ENCODE data around the gene AP1B1.

AP1B1 gene

DNA sequence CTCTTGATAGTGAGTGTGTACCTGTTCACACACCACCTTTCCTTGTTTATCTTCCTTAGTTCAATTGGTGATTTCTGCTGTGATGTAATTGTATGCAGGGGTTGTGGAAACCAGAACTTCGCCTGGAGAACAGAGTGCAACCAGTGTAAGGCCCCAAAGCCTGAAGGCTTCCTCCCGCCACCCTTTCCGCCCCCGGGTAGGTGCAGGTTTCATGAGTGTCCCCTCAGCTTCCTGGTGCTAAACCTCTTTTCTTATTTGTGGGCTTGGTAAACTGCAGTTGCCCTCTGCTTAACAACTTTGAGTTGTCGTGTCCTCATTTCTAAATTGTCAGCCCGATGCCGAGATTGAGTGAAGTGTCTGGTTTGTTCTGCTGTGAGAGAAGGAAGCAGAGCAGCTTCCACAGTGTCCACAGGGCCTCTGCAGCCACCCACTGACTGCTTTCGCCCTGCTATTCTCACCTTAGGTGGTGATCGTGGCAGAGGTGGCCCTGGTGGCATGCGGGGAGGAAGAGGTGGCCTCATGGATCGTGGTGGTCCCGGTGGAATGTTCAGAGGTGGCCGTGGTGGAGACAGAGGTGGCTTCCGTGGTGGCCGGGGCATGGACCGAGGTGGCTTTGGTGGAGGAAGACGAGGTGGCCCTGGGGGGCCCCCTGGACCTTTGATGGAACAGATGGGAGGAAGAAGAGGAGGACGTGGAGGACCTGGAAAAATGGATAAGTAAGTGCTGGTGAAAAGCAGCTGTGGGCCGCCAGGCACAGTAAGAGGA is 89.1 kb downstream of the AP1B1 start:
- no peak for DNase-seq (ENCODE audit: low read depth)

DNA sequence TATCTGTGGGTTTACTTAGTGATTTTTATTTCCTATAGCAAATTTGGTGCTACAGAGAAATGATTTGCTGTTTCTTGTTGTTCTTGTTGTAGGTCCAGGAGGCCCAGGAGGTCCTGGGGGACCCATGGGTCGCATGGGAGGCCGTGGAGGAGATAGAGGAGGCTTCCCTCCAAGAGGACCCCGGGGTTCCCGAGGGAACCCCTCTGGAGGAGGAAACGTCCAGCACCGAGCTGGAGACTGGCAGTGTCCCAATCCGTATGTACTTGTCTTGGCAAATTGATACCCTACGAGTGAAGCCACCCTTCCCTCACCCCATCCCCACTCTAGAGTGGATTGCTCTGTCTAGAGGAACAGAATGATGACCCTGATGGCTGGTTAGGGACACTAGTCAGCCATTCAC is 89.7 kb downstream of the AP1B1 start:
- no peak for DNase-seq (ENCODE audit: low read depth)

DNA sequence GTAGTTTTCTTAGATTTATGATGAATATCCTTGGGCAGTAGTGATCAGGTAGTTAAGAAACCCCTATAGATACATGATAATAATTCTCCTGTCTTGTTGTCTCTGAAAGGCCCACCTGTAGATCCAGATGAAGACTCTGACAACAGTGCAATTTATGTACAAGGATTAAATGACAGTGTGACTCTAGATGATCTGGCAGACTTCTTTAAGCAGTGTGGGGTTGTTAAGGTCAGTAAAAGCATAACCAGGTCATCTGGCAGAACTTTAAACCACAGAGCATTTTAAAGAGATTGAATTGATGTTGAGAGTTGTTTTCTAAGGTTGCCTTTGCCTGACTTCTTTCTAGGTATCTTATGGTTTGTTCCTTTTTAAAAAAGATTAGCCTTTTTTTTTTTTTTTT is 96.0 kb downstream of the AP1B1 start:
- no peak for DNase-seq (ENCODE audit: low read depth)

DNA sequence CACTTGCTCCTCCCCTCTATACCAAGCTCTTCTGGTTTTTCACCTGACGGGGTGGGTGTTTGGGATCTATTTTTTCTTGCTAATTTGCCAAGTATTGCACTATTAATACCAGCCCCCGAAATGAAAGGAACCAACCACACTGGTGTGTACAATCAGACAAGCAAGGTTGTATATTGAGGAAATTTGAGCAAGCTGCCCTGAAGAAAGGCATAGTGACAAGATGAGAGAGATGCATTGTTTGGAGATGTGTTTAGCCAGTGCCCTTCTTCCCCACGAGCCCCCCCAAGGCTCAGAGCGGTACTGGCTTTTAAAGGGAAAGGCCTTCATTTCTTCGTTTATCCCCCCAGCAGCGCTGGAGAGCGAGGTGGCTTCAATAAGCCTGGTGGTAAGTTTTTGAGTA is 97.2 kb downstream of the AP1B1 start:
- DNase-seq (ENCODE audit: low read depth) = no peak

DNA sequence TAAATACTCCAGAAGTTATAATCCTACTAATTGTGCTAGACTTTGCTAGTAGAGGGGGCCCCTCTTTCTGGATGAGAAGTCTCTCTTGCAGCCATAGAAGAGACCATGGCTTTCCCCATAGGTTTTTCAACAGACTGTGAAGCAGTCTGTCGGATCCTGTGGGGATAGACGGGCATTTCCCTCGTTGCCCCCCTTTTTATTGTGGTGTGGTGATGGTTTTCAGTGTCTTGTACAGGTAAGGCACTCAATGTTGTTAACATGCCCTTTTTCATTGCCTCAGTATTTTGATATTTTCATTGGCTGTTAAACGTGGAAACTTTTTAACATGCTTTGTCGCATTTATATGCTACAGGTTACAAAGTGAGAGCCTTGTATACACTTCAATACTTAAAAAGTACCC is 98.3 kb downstream of the AP1B1 start:
- DNase-seq (ENCODE audit: low read depth) = no peak

DNA sequence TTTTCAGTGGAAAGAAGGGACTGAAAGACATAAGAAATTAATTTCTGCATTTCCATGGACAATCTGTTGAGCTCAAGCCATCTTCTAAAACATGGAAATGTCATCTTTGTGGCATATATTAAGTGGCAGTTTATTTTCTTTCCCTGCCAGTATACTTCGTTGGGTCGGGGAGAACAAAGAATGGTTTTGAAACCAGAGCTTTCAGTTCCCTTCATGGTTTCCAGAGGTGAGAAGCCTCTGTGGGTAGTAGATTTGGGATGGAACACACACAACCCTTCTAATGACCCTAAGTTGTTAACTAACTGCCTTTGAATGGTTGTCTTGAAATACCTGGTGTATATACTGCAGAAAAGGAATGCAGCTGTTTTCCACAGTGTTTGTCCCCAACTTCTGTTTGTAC is 99.5 kb downstream of the AP1B1 start:
- DNase-seq (ENCODE audit: low read depth) = no peak

DNA sequence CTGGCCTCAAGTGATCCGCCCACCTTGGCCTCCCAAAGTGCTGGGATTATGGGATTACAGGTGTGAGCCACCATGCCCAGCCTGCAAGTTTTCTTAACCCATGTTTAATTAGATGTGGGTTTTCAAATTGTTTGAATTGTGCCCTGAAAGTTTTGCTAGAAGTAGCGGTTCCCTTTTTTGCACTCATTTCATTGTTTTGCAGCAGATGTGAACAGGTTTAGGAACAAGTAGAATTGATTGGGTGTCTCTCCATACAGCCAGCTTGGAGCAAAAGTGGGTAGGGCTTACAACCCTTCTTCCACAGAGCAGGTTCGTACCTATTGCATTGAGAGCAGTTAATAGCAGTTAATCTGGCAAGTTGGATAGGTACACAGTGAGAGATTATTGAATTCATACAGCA is 104.2 kb downstream of the AP1B1 start:
- DNase-seq (ENCODE audit: low read depth) = no peak

DNA sequence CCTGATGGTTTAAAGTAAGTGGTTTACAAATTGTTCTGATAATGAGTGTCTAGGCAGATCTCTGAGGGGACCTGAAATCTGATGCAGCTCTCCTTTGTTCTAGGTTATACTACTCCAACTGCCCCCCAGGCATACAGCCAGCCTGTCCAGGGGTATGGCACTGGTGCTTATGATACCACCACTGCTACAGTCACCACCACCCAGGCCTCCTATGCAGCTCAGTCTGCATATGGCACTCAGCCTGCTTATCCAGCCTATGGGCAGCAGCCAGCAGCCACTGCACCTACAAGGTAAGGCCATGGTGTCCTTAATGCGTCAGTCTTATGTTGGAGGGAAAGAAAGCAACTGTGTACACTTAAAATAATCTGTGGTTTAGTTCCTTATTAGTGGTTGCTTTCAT is 110.4 kb downstream of the AP1B1 start:
- no peak for DNase-seq (ENCODE audit: low read depth)
